ENCODE results near the gene CALHM2.

- no peak for TF ChIP-seq CTCF (CRISPR knock-in tag; IDR thresholded peaks at IDR 0.05)
- TF ChIP-seq ZNF670 (CRISPR knock-in tag; IDR thresholded peaks at IDR 0.05; ENCODE audit: borderline replicate concordance), result no peak
- TF ChIP-seq ZBTB46 (CRISPR knock-in tag; IDR thresholded peaks at IDR 0.05; ENCODE audit: borderline replicate concordance), result no peak
- TF ChIP-seq FOXA1 (IDR thresholded peaks at IDR 0.05), result no peak
- TF ChIP-seq FOXA1 (CRISPR knock-in tag; IDR thresholded peaks at IDR 0.05), result no peak
- no peak for TF ChIP-seq ZNF510 (CRISPR knock-in tag; IDR thresholded peaks at IDR 0.05; ENCODE audit: low read depth)
- TF ChIP-seq REST (IDR thresholded peaks at IDR 0.05; ENCODE audit: borderline replicate concordance in 1 of 2, low read depth in 1 of 2, low read length in 2 of 2), result no peak
Measured at GRCh38 chr10:103451831-103452505, at the start of gene CALHM2.
